HG02642 (cell line): ENCODE results near the gene CNP.

ENCODE experiments used
- ATAC-seq: cut with Tn5 transposase; IDR thresholded peaks from one replicate; pipeline ENCODE4 v1.9.1; 2021; ENCODE audit warnings: mild to moderate bottlenecking; ENCODE audit not compliant: unreplicated experiment, poor library complexity

The CNP gene

DNA sequence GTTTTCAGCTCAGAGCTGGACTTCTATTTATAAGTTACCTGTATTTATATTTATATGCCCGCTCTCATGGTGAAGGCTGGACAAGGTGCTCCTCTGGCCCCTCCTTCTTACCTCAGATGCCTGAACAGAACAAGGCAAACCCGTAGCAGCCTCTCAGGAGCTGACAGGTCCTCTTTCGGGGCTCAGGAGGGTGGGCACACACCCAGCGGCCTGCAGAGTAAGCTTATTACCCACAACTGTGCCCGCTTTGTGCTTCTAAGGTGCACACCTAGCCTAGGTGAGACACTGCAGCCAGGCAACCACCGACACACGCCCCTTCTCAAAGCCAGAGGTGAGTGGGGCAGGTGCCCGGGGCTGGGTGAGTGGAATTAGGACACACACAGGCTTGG, 58.6 kb downstream of the CNP start:
- no peak for ATAC-seq

- no peak for ATAC-seq
Observed at GRCh38 chr17:42025936-42026335, 59.3 kb downstream of the CNP start.

GRCh38 chr17:42026857-42027589, 60.4 kb downstream of the CNP start:
- no peak for ATAC-seq
